ENCODE results near the gene OR5AU1. TPM values are rescaled to one million over a fixed set of nuclear protein-coding genes. Genes with fewer than 3 reads are reported as not detected.

OR5AU1 gene
- total and polyA plus RNA-seq, 2 of the 13 experiments (the other 11 are each of a cell fraction or from before 2014, with no cell fraction given), result not detected

DNA sequence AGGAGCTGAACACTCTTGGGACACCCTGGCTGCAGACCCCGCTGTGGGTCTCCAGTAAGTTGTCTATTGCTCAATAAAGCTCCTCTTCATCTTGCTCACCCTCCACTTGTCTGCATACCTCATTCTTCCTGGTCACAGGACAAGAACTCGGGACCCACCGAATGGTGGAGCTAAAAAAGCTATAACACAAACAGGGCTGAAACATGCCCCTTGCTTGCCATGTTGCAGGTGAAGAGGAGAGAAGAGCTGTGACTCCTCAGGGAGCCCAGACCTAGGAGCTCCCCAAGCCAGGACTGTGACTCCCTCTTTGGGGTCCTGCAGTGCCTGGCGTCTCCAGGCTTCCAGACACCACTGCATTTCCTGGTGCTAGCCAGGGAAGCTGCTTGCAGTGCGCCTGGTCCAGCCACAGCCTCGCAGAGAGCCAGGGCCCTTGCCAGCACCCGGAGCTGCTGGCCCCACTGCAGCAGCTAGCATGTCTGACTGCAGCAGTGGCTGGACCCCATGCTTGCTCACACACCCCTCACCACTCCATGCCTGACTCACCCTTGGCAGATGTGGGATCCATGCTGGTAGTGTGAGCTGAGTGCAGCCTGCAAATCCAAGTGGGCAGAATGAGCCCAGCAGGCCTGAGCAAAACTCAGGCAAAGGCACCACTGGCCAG is 37.1 kb upstream of the OR5AU1 start (continued):
- TF ChIP-seq GRHL1 (CRISPR knock-in tag; conservative IDR thresholded peaks at IDR 0.05) (no peak), NR2F1 (CRISPR knock-in tag; IDR thresholded peaks at IDR 0.05) (no peak), NONO (IDR thresholded peaks at IDR 0.05) (no peak), NONO (CRISPR knock-in tag; conservative IDR thresholded peaks at IDR 0.05) (no peak), ARNT2 (CRISPR knock-in tag; IDR thresholded peaks at IDR 0.05; ENCODE audit: low read depth) (no peak), ZNF143 (CRISPR knock-in tag; IDR thresholded peaks at IDR 0.05) (no peak), ZNF782 (CRISPR knock-in tag; IDR thresholded peaks at IDR 0.05; ENCODE audit: borderline replicate concordance) (no peak), EED (CRISPR knock-in tag; IDR thresholded peaks at IDR 0.05) (no peak), ETV5 (CRISPR knock-in tag; IDR thresholded peaks at IDR 0.05; ENCODE audit: borderline replicate concordance) (no peak), ZNF556 (CRISPR knock-in tag; IDR thresholded peaks at IDR 0.05; ENCODE audit: borderline replicate concordance) (no peak), MTA3 (CRISPR knock-in tag; IDR thresholded peaks at IDR 0.05) (no peak), ZFAT (CRISPR knock-in tag; conservative IDR thresholded peaks at IDR 0.05) (no peak), ZNF10 (CRISPR knock-in tag; IDR thresholded peaks at IDR 0.05; ENCODE audit: borderline replicate concordance, low read depth) (no peak), EHMT2 (IDR thresholded peaks at IDR 0.05; ENCODE audit: borderline replicate concordance, low read depth, low read length) (no peak), TCF7 (IDR thresholded peaks at IDR 0.05; ENCODE audit: low read depth) (no peak), ZNF687 (CRISPR knock-in tag; IDR thresholded peaks at IDR 0.05) (peak; percentile 26; the same call in 1 of the 2 replicates), ZNF121 (CRISPR knock-in tag; IDR thresholded peaks at IDR 0.05) (no peak)
- TF ChIP-seq, protein P1, sequence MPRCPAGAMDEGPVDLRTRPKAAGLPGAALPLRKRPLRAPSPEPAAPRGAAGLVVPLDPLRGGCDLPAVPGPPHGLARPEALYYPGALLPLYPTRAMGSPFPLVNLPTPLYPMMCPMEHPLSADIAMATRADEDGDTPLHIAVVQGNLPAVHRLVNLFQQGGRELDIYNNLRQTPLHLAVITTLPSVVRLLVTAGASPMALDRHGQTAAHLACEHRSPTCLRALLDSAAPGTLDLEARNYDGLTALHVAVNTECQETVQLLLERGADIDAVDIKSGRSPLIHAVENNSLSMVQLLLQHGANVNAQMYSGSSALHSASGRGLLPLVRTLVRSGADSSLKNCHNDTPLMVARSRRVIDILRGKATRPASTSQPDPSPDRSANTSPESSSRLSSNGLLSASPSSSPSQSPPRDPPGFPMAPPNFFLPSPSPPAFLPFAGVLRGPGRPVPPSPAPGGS (CRISPR knock-in tag; IDR thresholded peaks at IDR 0.05), result no peak
- TF ChIP-seq, protein P2, sequence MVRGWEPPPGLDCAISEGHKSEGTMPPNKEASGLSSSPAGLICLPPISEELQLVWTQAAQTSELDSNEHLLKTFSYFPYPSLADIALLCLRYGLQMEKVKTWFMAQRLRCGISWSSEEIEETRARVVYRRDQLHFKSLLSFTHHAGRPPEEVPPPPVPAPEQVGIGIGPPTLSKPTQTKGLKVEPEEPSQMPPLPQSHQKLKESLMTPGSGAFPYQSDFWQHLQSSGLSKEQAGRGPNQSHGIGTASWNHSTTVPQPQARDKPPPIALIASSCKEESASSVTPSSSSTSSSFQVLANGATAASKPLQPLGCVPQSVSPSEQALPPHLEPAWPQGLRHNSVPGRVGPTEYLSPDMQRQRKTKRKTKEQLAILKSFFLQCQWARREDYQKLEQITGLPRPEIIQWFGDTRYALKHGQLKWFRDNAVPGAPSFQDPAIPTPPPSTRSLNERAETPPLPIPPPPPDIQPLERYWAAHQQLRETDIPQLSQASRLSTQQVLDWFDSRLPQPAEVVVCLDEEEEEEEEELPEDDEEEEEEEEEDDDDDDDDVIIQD (CRISPR knock-in tag; IDR thresholded peaks at IDR 0.05; ENCODE audit: low read depth), result no peak
- TF ChIP-seq, protein P3, sequence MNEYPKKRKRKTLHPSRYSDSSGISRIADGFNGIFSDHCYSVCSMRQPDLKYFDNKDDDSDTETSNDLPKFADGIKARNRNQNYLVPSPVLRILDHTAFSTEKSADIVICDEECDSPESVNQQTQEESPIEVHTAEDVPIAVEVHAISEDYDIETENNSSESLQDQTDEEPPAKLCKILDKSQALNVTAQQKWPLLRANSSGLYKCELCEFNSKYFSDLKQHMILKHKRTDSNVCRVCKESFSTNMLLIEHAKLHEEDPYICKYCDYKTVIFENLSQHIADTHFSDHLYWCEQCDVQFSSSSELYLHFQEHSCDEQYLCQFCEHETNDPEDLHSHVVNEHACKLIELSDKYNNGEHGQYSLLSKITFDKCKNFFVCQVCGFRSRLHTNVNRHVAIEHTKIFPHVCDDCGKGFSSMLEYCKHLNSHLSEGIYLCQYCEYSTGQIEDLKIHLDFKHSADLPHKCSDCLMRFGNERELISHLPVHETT (CRISPR knock-in tag; conservative IDR thresholded peaks at IDR 0.05), result no peak
